ENCODE measurements around the gene KRTAP5-3. TPM values are rescaled to one million over a fixed set of nuclear protein-coding genes. Genes with fewer than 3 reads are reported as not detected.

The KRTAP5-3 gene
- total and polyA plus RNA-seq, 2 of the 8 experiments (the other 6 are each of a cell fraction or from before 2014, with no cell fraction given), result not detected

DNA sequence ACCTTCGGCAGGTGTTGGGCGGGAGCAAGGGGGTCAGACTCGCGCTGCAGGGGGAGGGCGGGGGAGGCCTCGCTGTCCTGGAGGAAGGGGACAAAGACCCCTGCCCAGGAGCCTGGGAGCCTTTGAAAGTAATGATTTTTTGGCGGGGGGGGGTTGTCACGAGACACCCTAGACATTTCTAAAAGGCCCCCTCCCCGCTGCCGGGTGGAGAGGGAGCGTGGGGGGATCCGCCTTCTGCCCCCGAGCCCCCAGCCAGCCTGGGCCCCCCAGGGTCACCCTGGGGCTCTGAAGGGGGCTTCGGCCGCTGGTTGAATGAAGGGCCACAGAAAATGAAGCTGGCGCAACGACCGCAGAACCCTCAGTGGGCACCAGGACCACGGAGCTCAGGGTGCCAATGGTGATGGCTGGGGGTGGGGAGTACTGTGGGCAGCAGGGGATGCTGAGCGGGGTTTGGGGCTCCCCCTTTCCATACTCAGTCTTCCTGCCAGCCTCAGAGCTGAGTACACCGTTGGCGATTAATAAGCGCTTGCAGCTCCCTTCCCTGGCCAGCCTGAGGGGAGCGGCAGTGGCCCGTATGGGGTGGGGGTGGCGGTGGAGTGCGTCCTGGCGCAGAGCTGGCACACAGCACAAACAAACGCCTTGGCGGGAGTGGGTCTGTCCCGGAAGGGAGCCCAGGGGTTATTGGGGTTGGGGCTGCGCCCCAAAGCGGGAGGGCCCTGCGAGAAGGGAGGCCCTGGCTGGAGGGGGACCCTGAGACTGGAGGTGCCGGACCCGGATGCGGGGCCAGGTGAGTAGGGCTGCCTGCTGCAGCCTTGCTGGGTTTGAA, 35.0 kb downstream of the KRTAP5-3 start:
- peaks cover 18 to 54% (median 49%) of the 10 kb centered on the region in 4 experiments for H3K27me3 ChIP-seq (replicated peaks in 1 of 4; ENCODE audit: control insufficient read depth in 3 of 4, extremely low read depth in 1 of 4, insufficient read depth in 3 of 4, low read length in 3 of 4)

More for the DNA sequence above, 35.0 kb downstream of the KRTAP5-3 start:
- Histone ChIP-seq H3K56ac (replicated peaks; ENCODE audit: insufficient read length, low read depth, low read length) (no peak overlapping the region), H4K91ac (replicated peaks; ENCODE audit: insufficient read length, low read length) (no peak overlapping the region), H2BK5ac (ENCODE audit: low read depth, low read length) (no peak overlapping the region), H3K4me3 (ENCODE audit: extremely low read depth in 1 of 4, insufficient read depth in 2 of 4, low read depth in 3 of 4, low read length in 4 of 4) (peak overlapping the region in 2 of 4 experiments; percentile 33 to 71; a peak in 4 of 8 replicates), H3K9me3 (ENCODE audit: insufficient read depth in 2 of 2, low read depth in 1 of 2, low read length in 1 of 2) (peaks cover 0 to 4% of the 10 kb centered on the region in 2 experiments; a peak in 2 of 4 replicates), H2BK15ac (ENCODE audit: low read length) (peak overlapping the region; percentile 46; the same call in 1 of the 2 replicates), H4K5ac (ENCODE audit: insufficient read length, low read depth, low read length) (no peak overlapping the region), H3K4me2 (ENCODE audit: insufficient read depth in 1 of 2, low read depth in 2 of 2, low read length in 2 of 2) (peak overlapping the region; percentile 48 to 79), H2BK120ac (replicated peaks; ENCODE audit: low read depth, low read length) (no peak overlapping the region), H4K20me1 (replicated peaks in 1 of 2; ENCODE audit: control insufficient read depth in 1 of 2, insufficient read depth in 2 of 2, low read length in 2 of 2) (peaks cover 4 to 18% of the 10 kb centered on the region in 2 experiments), H2BK12ac (ENCODE audit: low read depth, low read length) (peak overlapping the region; percentile 19; the same call in 1 of the 2 replicates), H2BK20ac (ENCODE audit: low read length) (0 out of 2 replicates have a peak overlapping the region, but pooled peaks have one; percentile 48), H2AK5ac (ENCODE audit: low read depth, low read length) (no peak overlapping the region), H3K9ac (replicated peaks in 1 of 4; ENCODE audit: extremely low read depth in 1 of 4, low read depth in 3 of 4, low read length in 3 of 4) (no peak overlapping the region), H3K27ac (ENCODE audit: low read depth, low read length) (no peak overlapping the region), H3K14ac (ENCODE audit: insufficient read length) (no peak overlapping the region), H4K8ac (ENCODE audit: extremely low read depth, insufficient read depth, low read length) (no peak overlapping the region), H3K18ac (ENCODE audit: extremely low read depth, low read length) (peak overlapping the region; percentile 2; the same call in 1 of the 2 replicates), H3K4ac (replicated peaks; ENCODE audit: insufficient read length, low read depth, low read length) (no peak overlapping the region), H3K4me1 (replicated peaks in 1 of 4; ENCODE audit: control insufficient read depth in 3 of 4, insufficient read depth in 4 of 4, low read length in 3 of 4) (peaks cover 0 to 38% (median 23%) of the 10 kb centered on the region in 4 experiments; a peak in 6 of 7 replicates), H3K23ac (ENCODE audit: insufficient read length) (no peak overlapping the region), H3K79me1 (ENCODE audit: low read depth, low read length) (no peaks in the 10 kb centered on the region), H2AFZ (ENCODE audit: low read length) (no peak overlapping the region), H3K23me2 (ENCODE audit: low read depth, low read length) (no peaks in the 10 kb centered on the region; the same call in 1 of the 2 replicates), H3K79me2 (ENCODE audit: control insufficient read depth in 1 of 2, insufficient read depth in 2 of 2, low read length in 2 of 2) (no peaks in the 10 kb centered on the region), H3K36me3 (ENCODE audit: control insufficient read depth in 2 of 4, insufficient read depth in 4 of 4, low read length in 3 of 4) (no peaks in the 10 kb centered on the region)
- CTCF ChIA-PET (ENCODE audit: partially characterized antibody), result interaction anchor here (0.7 to 8.2 kb wide), 14 partner anchors 8 to 108 kb away, joined by 3 to 144 read pairs (median 13); partner anchors contain the start of genes KRTAP5-1 and KRTAP5-2
- TF ChIP-seq SUZ12 (IDR thresholded peaks at IDR 0.05; ENCODE audit: low read length), result peak; percentile 56
- peak; percentile 4 for TF ChIP-seq KDM4A (IDR thresholded peaks at IDR 0.05; ENCODE audit: low read depth, low read length, severe bottlenecking)
- TF ChIP-seq TAF7 (optimal IDR thresholded peaks at IDR 0.05; ENCODE audit: borderline replicate concordance, low read depth, low read length), result no peak
- 15% methylated on average over 23 of the region's 37 CpGs; no CpG with 5 or more reads in 1 of the 2 experiments for WGBS, 2 experiments (ENCODE audit: extremely low coverage in 1 of 2, insufficient coverage in 1 of 2, insufficient read length in 1 of 2, insufficient replicate concordance in 2 of 2, low coverage in 1 of 2, low lambda C conversion rate in 2 of 2, missing lambda C conversion rate in 1 of 2)
- DNase-seq (ENCODE audit: low read depth in 1 of 2, low spot score in 2 of 2), result peak in 1 of 2 experiments; percentile 71
- POLR2A ChIA-PET (ENCODE audit: partially characterized antibody), result interaction anchor here (0.7 to 2.6 kb wide), 5 partner anchors 8 to 25 kb away, joined by 3 to 34 read pairs (median 6); no protein-coding TSS in a partner anchor
- no peak for FAIRE-seq

All from H1 (cell line).